ENCODE data around the gene DCBLD2.
"Not testable (repeated sequence)": the region's sequence is repeated elsewhere in the genome, so short reads cannot be mapped to it uniquely, and the experiment has no call there.

DCBLD2 gene

DNA sequence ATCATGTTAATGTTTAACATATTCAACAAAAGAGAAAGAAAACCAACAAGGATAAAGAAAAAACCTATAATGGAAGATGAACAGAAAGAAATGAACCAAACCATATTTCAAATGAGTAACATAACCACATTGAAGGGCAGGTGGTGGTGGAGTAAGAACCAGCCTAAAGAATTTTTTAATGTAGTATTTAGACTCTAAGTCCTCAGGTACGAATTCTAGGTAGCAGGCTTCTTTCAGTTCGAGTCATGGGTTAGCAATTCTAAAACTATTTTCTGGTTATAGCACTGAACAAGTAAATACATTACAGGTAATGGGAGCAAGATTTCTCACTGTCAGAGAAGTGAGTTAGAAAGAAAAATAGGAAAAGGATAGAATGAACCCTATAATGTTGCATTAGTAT, 24.4 kb downstream of the DCBLD2 start:
- H3K36me3 Mint-ChIP-seq (ENCODE audit: low read depth) = no peaks in the 10 kb centered on the region

DNA sequence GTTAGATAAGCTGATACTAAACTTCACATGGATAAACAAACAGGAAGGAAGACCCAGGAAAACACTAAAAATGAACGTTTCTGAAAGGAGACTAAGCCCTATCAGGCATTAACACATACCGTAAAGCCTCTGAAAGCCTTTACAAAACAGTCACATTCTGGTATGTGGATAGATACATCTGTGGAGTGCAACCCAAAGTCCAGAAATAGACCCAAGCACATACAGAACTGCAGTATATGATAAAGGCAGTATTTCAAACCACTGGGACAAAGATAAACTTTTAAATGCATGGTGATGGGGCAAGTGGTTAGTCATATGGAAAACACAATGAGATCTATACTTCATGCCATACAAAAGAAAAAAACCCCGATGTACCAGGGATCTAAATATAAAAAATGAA, 26.0 kb downstream of the DCBLD2 start:
- H3K36me3 Mint-ChIP-seq (ENCODE audit: low read depth) = peaks cover 4% of the 10 kb centered on the region
- H3K9me3 Mint-ChIP-seq = no peaks in the 10 kb centered on the region
- peaks cover 5% of the 10 kb centered on the region for H3K4me1 Mint-ChIP-seq (ENCODE audit: low read depth)
- H3K27me3 Mint-ChIP-seq = no peaks in the 10 kb centered on the region
- H3K27ac Mint-ChIP-seq = no peak overlapping the region
- no peak overlapping the region for H3K4me3 Mint-ChIP-seq
- no peak for DNase-seq

More for the DNA sequence above, 24.4 kb downstream of the DCBLD2 start:
- Mint-ChIP-seq H3K9me3 (no peaks in the 10 kb centered on the region), H3K27ac (no peak overlapping the region), H3K4me1 (ENCODE audit: low read depth) (peaks cover 5% of the 10 kb centered on the region), H3K4me3 (no peak overlapping the region), H3K27me3 (no peaks in the 10 kb centered on the region)
- no peak for DNase-seq

DNA sequence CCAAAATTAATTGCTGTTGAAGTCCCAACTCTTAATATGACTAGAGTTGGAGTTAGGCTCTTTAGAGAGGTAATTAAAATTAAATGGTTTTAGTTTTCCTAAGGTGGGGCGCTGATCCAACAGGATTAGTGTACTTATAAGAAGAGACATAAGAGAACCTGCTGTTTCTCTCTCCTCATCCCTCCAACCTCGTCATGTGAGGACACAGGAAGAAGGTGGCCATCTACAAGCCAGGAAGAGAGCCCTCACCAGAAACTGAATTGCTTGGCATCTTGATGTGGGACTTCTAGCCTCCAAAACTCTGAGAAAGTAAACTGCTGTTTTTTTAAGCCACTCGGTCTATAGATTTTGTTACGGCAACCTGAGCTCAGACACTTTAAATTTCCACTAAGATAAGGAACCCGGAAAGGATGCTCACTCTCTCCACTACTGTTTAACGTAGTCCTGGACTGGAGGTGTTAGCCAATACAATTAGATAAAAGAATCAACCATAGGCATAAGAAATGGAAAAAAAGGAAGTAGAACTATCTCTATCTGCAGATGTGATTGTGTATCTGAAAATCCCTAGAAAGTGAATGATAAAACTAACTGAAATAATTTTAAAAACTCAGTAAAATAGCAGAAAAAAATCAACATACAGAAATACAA, 26.8 kb downstream of the DCBLD2 start:
- Mint-ChIP-seq H3K4me1 (ENCODE audit: low read depth) (peaks cover 5% of the 10 kb centered on the region), H3K9me3 (no peaks in the 10 kb centered on the region), H3K36me3 (ENCODE audit: low read depth) (peaks cover 4% of the 10 kb centered on the region), H3K4me3 (no peak overlapping the region), H3K27me3 (no peaks in the 10 kb centered on the region), H3K27ac (no peak overlapping the region)
- no peak for DNase-seq

DNA sequence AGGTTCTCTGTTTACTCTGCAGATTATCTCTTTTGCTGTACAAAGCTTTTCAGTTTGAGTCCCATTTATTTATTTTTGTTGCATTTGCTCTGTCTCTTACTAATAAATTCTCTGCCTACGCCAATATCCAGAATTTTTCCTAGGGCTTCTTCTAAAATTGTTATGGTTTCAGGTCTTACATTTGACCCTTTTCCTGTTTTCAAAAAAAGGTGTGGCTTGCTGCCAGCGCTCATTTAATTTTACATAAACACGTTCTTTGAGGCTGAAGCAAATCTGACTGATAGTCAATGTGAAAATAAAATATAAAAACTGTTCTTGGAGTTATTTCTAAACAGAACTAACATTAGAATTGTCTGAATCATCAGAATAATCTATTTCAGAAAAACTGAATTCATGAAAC, 32.1 kb downstream of the DCBLD2 start:
- Mint-ChIP-seq H3K27me3 (no peaks in the 10 kb centered on the region), H3K36me3 (ENCODE audit: low read depth) (peaks cover 5% of the 10 kb centered on the region), H3K4me1 (ENCODE audit: low read depth) (no peaks in the 10 kb centered on the region), H3K9me3 (peaks cover 18% of the 10 kb centered on the region), H3K4me3 (no peak overlapping the region), H3K27ac (no peak overlapping the region)
- DNase-seq = no peak

DNA sequence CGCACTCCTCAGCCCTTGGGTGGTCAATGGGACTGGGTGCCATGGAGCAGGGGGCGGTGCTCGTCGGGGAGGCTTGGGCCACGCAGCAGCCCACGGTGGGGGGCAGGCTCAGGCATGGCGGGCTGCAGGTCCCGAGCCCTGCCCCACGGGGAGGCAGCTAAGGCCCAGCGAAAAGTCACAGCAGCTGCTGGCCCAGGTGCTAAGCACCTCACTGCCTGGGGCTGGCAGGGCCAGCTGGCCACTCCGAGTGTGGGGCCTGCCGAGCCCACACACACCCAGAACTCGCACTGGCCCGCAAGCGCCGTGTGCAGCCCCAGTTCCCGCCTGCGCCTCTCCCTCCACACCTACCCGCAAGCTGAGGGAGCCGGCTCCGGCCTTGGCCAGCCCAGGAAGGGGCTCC, 43.5 kb downstream of the DCBLD2 start:
- Mint-ChIP-seq H3K36me3 (ENCODE audit: low read depth) (peaks cover 11% of the 10 kb centered on the region), H3K9me3 (peaks cover 19% of the 10 kb centered on the region)
- not testable (repeated sequence) for H3K27me3 Mint-ChIP-seq; H3K4me1 Mint-ChIP-seq (ENCODE audit: low read depth); DNase-seq; H3K27ac Mint-ChIP-seq; H3K4me3 Mint-ChIP-seq

DNA sequence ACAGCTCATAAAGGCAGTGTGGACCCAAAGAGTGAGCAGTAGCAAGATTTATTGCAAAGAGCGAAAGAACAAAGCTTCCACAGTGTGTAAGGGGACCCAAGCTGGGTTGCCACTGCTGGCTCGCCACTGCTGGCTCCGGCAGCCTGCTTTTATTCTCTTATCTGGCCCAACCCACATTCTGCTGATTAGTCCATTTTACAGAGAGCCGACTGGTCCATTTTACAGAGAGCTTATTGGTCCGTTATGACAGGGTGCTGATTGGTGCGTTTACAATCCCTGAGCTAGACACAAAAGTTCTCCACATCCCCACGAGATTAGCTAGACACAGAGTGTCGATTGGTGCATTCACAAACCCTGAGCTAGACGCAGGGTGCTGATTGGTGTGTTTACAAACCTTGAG, 44.2 kb downstream of the DCBLD2 start:
- not testable (repeated sequence) for H3K4me1 Mint-ChIP-seq (ENCODE audit: low read depth); H3K27me3 Mint-ChIP-seq; H3K4me3 Mint-ChIP-seq; DNase-seq; H3K27ac Mint-ChIP-seq
- Mint-ChIP-seq H3K9me3 (peaks cover 18% of the 10 kb centered on the region), H3K36me3 (ENCODE audit: low read depth) (peaks cover 11% of the 10 kb centered on the region)

DNA sequence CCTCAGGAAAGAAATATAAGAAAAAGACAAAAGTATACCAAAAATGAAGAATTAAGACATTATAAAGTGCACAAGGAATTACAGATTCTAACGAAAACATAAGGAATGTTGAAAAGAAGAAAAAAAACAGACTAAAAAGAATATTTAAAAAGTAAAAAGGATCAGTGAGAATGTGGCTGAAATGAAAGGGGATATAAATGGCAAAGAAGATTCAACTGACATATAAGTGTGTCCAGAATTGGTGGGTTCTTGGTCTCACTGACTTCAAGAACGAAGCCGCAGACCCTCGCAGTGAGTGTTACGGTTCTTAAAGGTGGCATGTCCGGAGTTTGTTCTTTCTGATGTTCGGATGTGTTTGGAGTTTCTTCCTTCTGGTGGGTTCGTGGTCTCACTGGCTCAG, 44.8 kb downstream of the DCBLD2 start:
- no peak overlapping the region for H3K4me3 Mint-ChIP-seq
- H3K36me3 Mint-ChIP-seq (ENCODE audit: low read depth) = peaks cover 11% of the 10 kb centered on the region
- no peaks in the 10 kb centered on the region for H3K4me1 Mint-ChIP-seq (ENCODE audit: low read depth)
- no peak for DNase-seq
- H3K27me3 Mint-ChIP-seq = no peaks in the 10 kb centered on the region
- H3K9me3 Mint-ChIP-seq = peaks cover 15% of the 10 kb centered on the region
- no peak overlapping the region for H3K27ac Mint-ChIP-seq

DNA sequence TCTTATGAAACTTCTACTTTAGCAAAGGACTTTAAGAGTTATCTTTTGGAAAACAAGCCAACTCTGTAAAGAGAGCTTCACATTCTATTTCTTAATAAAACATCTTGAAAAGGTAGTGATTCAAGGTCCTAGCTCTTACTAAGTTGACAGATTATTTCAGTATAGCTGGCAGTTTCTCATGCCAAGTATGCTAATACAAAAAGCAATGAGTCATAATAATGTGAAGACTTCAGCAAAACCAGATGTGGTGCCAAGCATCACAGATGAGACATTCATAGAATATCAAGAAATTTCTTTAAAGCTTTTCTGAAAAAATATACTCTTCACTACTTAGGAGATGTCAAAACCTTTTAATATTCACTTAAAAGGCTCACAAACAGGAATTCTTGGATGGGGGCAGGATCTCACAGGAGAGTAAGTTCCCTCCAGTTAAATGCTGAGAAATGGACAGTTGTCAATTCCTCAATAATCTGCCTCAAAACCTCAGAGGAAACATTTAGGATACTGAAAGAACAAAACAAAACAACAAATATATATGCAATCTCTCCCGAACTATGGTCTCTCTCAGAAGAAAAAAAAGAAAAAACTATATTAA, 45.6 kb downstream of the DCBLD2 start:
- Mint-ChIP-seq H3K27ac (no peak overlapping the region), H3K4me3 (no peak overlapping the region), H3K4me1 (ENCODE audit: low read depth) (no peaks in the 10 kb centered on the region), H3K36me3 (ENCODE audit: low read depth) (peaks cover 11% of the 10 kb centered on the region), H3K9me3 (peaks cover 14% of the 10 kb centered on the region), H3K27me3 (no peaks in the 10 kb centered on the region)
- DNase-seq = no peak

DNA sequence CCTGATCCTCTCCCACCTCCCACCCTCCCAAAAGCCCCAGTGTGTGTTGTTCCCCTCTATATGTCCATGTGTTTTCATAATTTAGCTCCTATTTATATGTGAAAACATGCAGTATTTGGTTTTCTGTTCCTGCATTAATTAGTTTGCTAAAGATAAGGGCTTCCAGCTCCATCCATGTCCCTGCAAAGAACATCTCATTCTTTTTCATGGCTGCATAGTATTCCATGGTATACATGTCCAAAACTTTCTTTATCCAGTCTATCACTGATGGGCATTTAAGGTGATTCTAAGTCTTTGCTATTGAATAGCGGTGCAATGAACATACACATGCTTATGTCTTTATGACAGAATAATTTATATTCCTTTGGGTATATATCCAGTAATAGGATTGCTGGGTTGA, 53.4 kb downstream of the DCBLD2 start:
- Mint-ChIP-seq H3K27ac (no peak overlapping the region), H3K9me3 (no peaks in the 10 kb centered on the region), H3K36me3 (ENCODE audit: low read depth) (peaks cover 6% of the 10 kb centered on the region), H3K4me3 (no peak overlapping the region), H3K4me1 (ENCODE audit: low read depth) (no peaks in the 10 kb centered on the region), H3K27me3 (no peaks in the 10 kb centered on the region)
- DNase-seq = no peak

DNA sequence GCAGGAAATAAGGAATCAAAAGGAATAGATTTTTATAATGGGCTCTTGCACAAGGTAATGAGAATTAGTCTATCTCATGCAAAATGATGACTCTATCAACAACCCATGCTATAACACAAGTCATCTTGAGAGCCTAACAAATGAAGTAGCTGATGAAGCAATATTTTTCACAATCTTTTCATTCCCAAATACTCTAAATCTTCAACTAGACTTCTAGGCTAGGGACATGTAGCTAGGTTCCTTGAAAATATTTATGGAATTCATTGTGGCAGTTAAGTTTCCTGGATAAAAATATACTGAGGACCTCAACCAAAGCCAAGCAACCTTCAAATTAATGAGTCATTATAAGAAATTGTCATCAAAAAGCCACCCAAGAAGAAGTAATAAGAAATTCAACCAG, 55.4 kb downstream of the DCBLD2 start:
- Mint-ChIP-seq H3K9me3 (no peaks in the 10 kb centered on the region), H3K36me3 (ENCODE audit: low read depth) (peaks cover 6% of the 10 kb centered on the region), H3K27ac (no peak overlapping the region), H3K4me1 (ENCODE audit: low read depth) (no peaks in the 10 kb centered on the region), H3K27me3 (no peaks in the 10 kb centered on the region), H3K4me3 (no peak overlapping the region)
- DNase-seq = no peak

DNA sequence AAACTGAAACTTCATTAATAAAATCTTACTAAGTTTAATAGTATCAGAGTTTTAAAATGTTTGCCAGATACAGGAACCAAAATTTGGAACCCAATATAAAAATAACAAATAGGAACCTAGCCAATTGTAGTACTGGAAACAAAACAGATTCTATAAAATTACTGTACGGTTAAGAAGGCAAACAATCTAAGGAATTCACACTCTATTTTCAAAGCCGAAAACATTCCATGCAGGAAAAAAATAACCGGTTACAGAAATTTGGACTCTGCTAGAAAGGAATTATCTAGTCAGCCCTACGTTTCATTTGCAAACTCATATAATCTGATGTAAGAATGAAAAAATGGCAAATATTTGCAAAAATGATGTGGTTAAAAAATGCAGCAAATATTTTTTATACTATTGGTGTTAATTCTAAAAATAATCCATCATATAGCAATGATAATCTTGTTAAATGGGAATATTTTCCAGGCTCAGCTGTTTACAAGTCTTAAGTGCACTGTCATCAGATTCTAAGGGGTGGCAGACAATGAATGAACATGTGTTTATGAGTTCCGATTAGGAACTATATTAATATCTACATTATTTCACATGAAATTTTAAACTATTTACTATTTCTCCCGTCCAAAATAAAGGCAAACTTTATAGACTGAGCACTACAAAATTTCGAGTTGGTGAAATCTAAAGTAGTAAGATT, 58.1 kb downstream of the DCBLD2 start:
- no peaks in the 10 kb centered on the region for H3K27me3 Mint-ChIP-seq

DNA sequence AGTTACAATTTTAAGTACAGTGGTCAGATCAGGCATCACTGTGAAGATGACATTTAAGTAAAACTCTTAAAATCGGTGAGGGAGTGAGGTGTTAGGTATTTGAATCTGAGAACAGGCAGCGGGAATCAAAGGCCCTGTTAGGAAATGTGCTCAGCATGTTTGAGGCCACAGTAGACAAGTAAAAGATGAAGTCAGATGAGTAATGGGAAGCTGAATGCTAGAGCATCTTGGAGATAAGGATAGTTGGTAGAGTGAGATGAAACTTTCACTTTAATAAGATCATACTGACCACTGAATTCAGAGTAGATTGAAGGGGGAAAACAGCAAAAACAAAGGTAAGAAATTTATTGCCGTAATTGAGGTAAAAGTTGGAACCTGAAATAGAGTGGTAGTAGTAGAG, 61.6 kb downstream of the DCBLD2 start:
- Mint-ChIP-seq H3K4me3 (no peak overlapping the region), H3K36me3 (ENCODE audit: low read depth) (no peaks in the 10 kb centered on the region)

More for the DNA sequence above, 58.1 kb downstream of the DCBLD2 start:
- no peak for DNase-seq
- peaks cover 4% of the 10 kb centered on the region for H3K36me3 Mint-ChIP-seq (ENCODE audit: low read depth)
- H3K9me3 Mint-ChIP-seq = no peaks in the 10 kb centered on the region
- no peaks in the 10 kb centered on the region for H3K4me1 Mint-ChIP-seq (ENCODE audit: low read depth)
- no peak overlapping the region for H3K27ac Mint-ChIP-seq
- H3K4me3 Mint-ChIP-seq = no peak overlapping the region

DNA sequence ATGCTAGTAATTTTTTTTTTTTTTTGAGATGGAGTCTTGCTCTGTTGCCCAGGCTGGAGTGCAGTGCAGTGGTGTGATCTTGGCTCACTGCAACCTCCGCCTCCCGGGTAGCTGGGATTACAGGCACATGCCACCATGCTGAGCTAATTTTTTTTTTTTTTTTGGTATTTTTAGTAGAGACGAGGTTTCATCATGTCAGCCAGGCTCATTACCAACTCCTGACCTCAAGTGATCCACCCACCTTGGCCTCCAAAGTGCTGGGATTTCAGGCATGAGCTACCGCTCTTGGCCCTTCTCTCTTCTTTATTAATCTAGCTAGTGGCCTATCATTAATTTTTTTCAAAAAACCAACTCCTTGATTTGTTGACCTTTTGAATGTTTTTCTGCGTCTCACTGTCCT, 70.4 kb downstream of the DCBLD2 start:
- not testable (repeated sequence) for H3K36me3 Mint-ChIP-seq (ENCODE audit: low read depth); H3K4me3 Mint-ChIP-seq; DNase-seq; H3K27me3 Mint-ChIP-seq; H3K27ac Mint-ChIP-seq; H3K4me1 Mint-ChIP-seq (ENCODE audit: low read depth)
- peaks cover 16% of the 10 kb centered on the region for H3K9me3 Mint-ChIP-seq

More for the DNA sequence above, 61.6 kb downstream of the DCBLD2 start:
- no peak overlapping the region for H3K27ac Mint-ChIP-seq
- H3K9me3 Mint-ChIP-seq = no peaks in the 10 kb centered on the region
- H3K4me1 Mint-ChIP-seq (ENCODE audit: low read depth) = no peaks in the 10 kb centered on the region
- no peak for DNase-seq
- no peaks in the 10 kb centered on the region for H3K27me3 Mint-ChIP-seq

DNA sequence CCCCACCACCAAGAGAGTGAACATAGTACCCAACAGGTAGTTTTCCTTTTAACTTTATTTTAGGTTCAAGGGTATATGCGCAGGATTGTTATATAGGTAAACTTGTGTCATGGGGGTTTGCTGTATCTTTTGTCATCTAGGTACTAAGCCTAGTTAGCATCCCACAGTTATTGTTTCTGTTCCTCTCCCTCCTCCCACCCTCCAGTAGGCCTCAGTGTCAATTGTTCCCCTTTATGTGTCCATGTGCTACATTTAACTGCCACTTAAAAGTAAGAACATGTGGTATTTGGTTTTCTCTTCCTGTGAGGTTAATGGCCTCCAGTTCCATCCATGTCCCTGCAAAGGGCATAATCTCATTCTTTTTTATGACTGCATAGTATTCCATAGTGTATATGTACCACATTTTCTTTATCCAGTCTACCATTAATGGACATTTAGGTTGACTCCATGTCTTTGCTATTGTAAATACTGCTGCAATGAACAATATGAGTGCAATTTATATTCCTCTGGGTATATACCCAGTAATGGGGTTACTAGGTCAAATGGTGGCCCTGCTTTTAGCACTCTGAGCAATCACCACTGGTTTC, 72.2 kb downstream of the DCBLD2 start:
- Mint-ChIP-seq H3K4me3 (no peak overlapping the region), H3K9me3 (peaks cover 16% of the 10 kb centered on the region), H3K27ac (no peak overlapping the region), H3K4me1 (ENCODE audit: low read depth) (no peaks in the 10 kb centered on the region), H3K27me3 (no peaks in the 10 kb centered on the region), H3K36me3 (ENCODE audit: low read depth) (no peaks in the 10 kb centered on the region)
- no peak for DNase-seq

Measured in activated T-cell treated with anti-CD3 and anti-CD28 coated beads, Interleukin-2, amount 50 U/mL, for 24 hours (primary cell).